HepG2 (cell line): ENCODE measurements around the gene SEMA3G. TPM values are rescaled to one million over a fixed set of nuclear protein-coding genes. Genes with fewer than 3 reads are reported as not detected.

ENCODE experiments used
- ATAC-seq: fragments of 200-7000 bp; cut with Tn5 transposase; 3 replicates; pipeline ENCODE4 v1.9.1; 2020; ENCODE audit warnings: mild to moderate bottlenecking, moderate library complexity
- BruUV-seq: library from RNA; stranded (reverse); fragments of 400-500 nt; replicated peaks from 2 replicates; lab custom pipeline; 2021; lab: Mats Ljungman, UMichigan
- CTCF ChIA-PET: fragments of 300-600 bp; formaldehyde crosslinking; extraction: SDS; loops from one replicate; lab custom pipeline; 2021; ENCODE audit warnings: low total read pairs, inconsistent platforms, low intra/inter-chr PET ratio; lab: Yijun Ruan, JAX
- POLR2A ChIA-PET: fragments of 350-600 bp; sonication (Branson Sonifier 250); formaldehyde crosslinking; loops from one replicate; lab custom pipeline; 2020; ENCODE audit warnings: antibody characterized with exemption, inconsistent platforms; lab: Yijun Ruan, JAX
- DNase-seq: peaks from one replicate; pipeline ENCODE4 v3.0.0-alpha.2; 2015; ENCODE audit warnings: low spot score
- FAIRE-seq: peaks from 3 replicates; lab custom pipeline; 2011; peaks lifted over from hg19 to GRCh38; lab: Jason Lieb, UNC
- H2AFZ ChIP-seq: one replicate; pipeline ENCODE4 v1.6.1; 2011; ENCODE audit warnings: low read length, inconsistent platforms
- H3K27ac ChIP-seq: fragments of 300-600 bp; 3 replicates; pipeline ENCODE4 v1.8.0; 2011; ENCODE audit warnings: mixed run types, mild to moderate bottlenecking, mixed read lengths, low read length, inconsistent platforms; ENCODE audit not compliant: insufficient read depth; ENCODE audit errors: extremely low read length
- H3K27me3 ChIP-seq, 2 experiments: fragments of 200-600 bp in 1 of 2; 2 replicates in 1 of 2; 3 replicates in 1 of 2; pipeline versions ENCODE4 v1.6.0 to v1.8.0; 2011; ENCODE audit warnings: low read length in 2 of 2, mild to moderate bottlenecking in 2 of 2, moderate library complexity in 2 of 2, inconsistent platforms in 1 of 2; ENCODE audit not compliant: insufficient read depth in 2 of 2, control insufficient read depth in 1 of 2
- H3K36me3 ChIP-seq, 2 experiments: fragments of 200-600 bp in 1 of 2; replicated peaks in 1 of 2; 2 replicates in 1 of 2; 3 replicates in 1 of 2; pipeline versions ENCODE4 v1.5.1 to v1.8.0; 2011; ENCODE audit warnings: low read length in 2 of 2, inconsistent platforms in 1 of 2; ENCODE audit not compliant: insufficient read depth in 2 of 2, control insufficient read depth in 1 of 2
- H3K4me1 ChIP-seq: 2 replicates; pipeline ENCODE4 v1.5.1; 2012; ENCODE audit warnings: low read length, inconsistent platforms; ENCODE audit not compliant: insufficient read depth
- H3K4me2 ChIP-seq: 2 replicates; pipeline ENCODE4 v1.6.0; 2011; ENCODE audit warnings: low read depth, low read length, inconsistent platforms
- H3K4me3 ChIP-seq, 3 experiments: fragments of 200-600 bp in 1 of 3; sonication (generic), shearing (Covaris generic) in 1 of 3; replicated peaks in 1 of 3; 2 replicates each; pipeline ENCODE4 v1.5.1; 2011 to 2016; ENCODE audit warnings: low read length in 3 of 3, inconsistent platforms in 2 of 3, low read depth in 2 of 3, mild to moderate bottlenecking in 2 of 3, control low read depth in 1 of 3, mixed read lengths in 1 of 3; ENCODE audit not compliant: insufficient read depth in 1 of 3
- H3K79me2 ChIP-seq: one replicate; pipeline ENCODE4 v1.6.1; 2011; ENCODE audit warnings: low read length, inconsistent platforms; ENCODE audit not compliant: insufficient read depth
- H3K9ac ChIP-seq: 2 replicates; pipeline ENCODE4 v1.6.0; 2011; ENCODE audit warnings: mild to moderate bottlenecking, low read depth, low read length, inconsistent platforms; ENCODE audit not compliant: insufficient read depth
- H3K9me3 ChIP-seq: 2 replicates; pipeline ENCODE4 v1.5.1; 2012; ENCODE audit warnings: mild to moderate bottlenecking, low read length
- H4K20me1 ChIP-seq: 2 replicates; pipeline ENCODE4 v1.6.0; 2011; ENCODE audit warnings: inconsistent platforms, mild to moderate bottlenecking, low read length, moderate library complexity; ENCODE audit not compliant: insufficient read depth
- ETV6 ChIP-seq: sonication (generic); formaldehyde crosslinking; conservative IDR thresholded peaks from 2 replicates; pipeline ENCODE4 v1.4.0; 2020; ENCODE audit warnings: missing genetic modification reagents
- HHEX ChIP-seq: IDR thresholded peaks from 2 replicates; pipeline ENCODE4 v1.6.1; 2016; ENCODE audit warnings: control low read depth
- HIVEP1 ChIP-seq: sonication (generic); formaldehyde crosslinking; IDR thresholded peaks from 2 replicates; pipeline ENCODE4 v1.4.0; 2020; ENCODE audit warnings: mild to moderate bottlenecking, missing genetic modification reagents
- KLF11 ChIP-seq: IDR thresholded peaks from 2 replicates; pipeline ENCODE4 v1.6.1; 2016; ENCODE audit warnings: missing compliant biosample characterization
- MAF1 ChIP-seq: sonication (generic); formaldehyde crosslinking; IDR thresholded peaks from 2 replicates; pipeline ENCODE4 v1.5.0; 2020; ENCODE audit warnings: missing genetic modification reagents, borderline replicate concordance
- MTF2 ChIP-seq: sonication (generic); formaldehyde crosslinking; IDR thresholded peaks from 2 replicates; pipeline ENCODE4 v1.5.0; 2020; ENCODE audit warnings: missing genetic modification reagents, borderline replicate concordance
- MXI1 ChIP-seq: IDR thresholded peaks from 3 replicates; pipeline ENCODE4 v1.6.1; 2012; ENCODE audit warnings: low read depth, low read length, inconsistent platforms, borderline replicate concordance
- NFKBIZ ChIP-seq: IDR thresholded peaks from 2 replicates; pipeline ENCODE4 v1.6.1; 2018; ENCODE audit warnings: missing genetic modification reagents, missing compliant biosample characterization
- PHF20 ChIP-seq: sonication (generic); formaldehyde crosslinking; IDR thresholded peaks from 2 replicates; pipeline ENCODE4 v1.5.0; 2020; ENCODE audit warnings: mild to moderate bottlenecking, missing genetic modification reagents
- SIX1 ChIP-seq: sonication (generic); formaldehyde crosslinking; IDR thresholded peaks from 2 replicates; pipeline ENCODE4 v1.4.0; 2020; ENCODE audit warnings: missing genetic modification reagents, borderline replicate concordance
- SRSF1 ChIP-seq: fragments of 200-400 bp; formaldehyde crosslinking; optimal IDR thresholded peaks from 2 replicates; pipeline ENCODE3; 2017; ENCODE audit warnings: mild to moderate bottlenecking, low read depth, low read length, moderate library complexity
- ZNF12 ChIP-seq: sonication (generic); formaldehyde crosslinking; IDR thresholded peaks from 2 replicates; pipeline ENCODE4 v1.5.0; 2020; ENCODE audit warnings: missing genetic modification reagents
- ZNF282 ChIP-seq: fragments of 450-650 bp; IDR thresholded peaks from 2 replicates; pipeline ENCODE4 v1.6.1; 2018; ENCODE audit not compliant: partially characterized antibody
- ZNF597 ChIP-seq: sonication (generic); formaldehyde crosslinking; IDR thresholded peaks from 2 replicates; pipeline ENCODE4 v1.5.0; 2020; ENCODE audit warnings: missing genetic modification reagents
- ZNF605 ChIP-seq: sonication (generic); formaldehyde crosslinking; IDR thresholded peaks from 2 replicates; pipeline ENCODE4 v1.8.0; 2022; ENCODE audit warnings: mild to moderate bottlenecking, missing genetic modification reagents
- ZNF619 ChIP-seq: sonication (generic); formaldehyde crosslinking; IDR thresholded peaks from 2 replicates; pipeline ENCODE4 v1.4.0; 2020; ENCODE audit warnings: mild to moderate bottlenecking, missing genetic modification reagents
- ZNF75D ChIP-seq: sonication (generic); formaldehyde crosslinking; IDR thresholded peaks from 2 replicates; pipeline ENCODE4 v1.8.1; 2023; ENCODE audit warnings: missing genetic modification reagents, mild to moderate bottlenecking, borderline replicate concordance
- WGBS: methylation state at CpG from one replicate; pipeline ENCODE4 v1.1.6; 2017; ENCODE audit warnings: low lambda C conversion rate; 5-methylcytosine and 5-hydroxymethylcytosine counted together
- in situ Hi-C: cut with HindIII; loops from 2 replicates; pipeline ENCODE4 v1.10.0; 2017; ENCODE audit warnings: low pct_unique_long_range_greater_than_20kb; ENCODE audit not compliant: extremely low pct_ligation_motif_present
- intact Hi-C: fragments of 100-400 bp; cut with micrococcal nuclease; formaldehyde crosslinking; loops from one replicate; pipeline ENCODE4 v1.10.0; 2022; ENCODE audit not compliant: unreplicated experiment
- polyA plus RNA-seq, 8 experiments: library from polyadenylated mRNA; depleted of rRNA in 3 of 8; stranded (reverse) in 7 of 8; unstranded in 1 of 8; fragments of >200 nt; fragmentation: Illumina TruSeq in 4 of 8; extraction: Trizol in 4 of 8; gene quantifications; 2 replicates each; pipeline versions ENCODE4 v1.2.1 to v1.2.3, GENCODE V29; 2011 to 2016; ENCODE audit warnings: low read depth in 4 of 8, missing spikeins in 1 of 8, mixed read lengths in 1 of 8; ENCODE audit not compliant: insufficient read depth in 1 of 8
- total RNA-seq, 5 experiments: library from RNA; depleted of rRNA; stranded (reverse); fragments of >200 nt; fragmentation: Illumina TruSeq; extraction: Trizol; gene quantifications; 2 replicates each; pipeline ENCODE4 v1.2.3, GENCODE V29; 2016; ENCODE audit warnings: low read depth in 1 of 5
- TF ChIP-seq, protein P1 (sequence below): IDR thresholded peaks from 2 replicates; pipeline ENCODE4 v1.6.1; 2016; ENCODE audit warnings: mild to moderate bottlenecking, missing biosample characterization, missing genetic modification reagents
- TF ChIP-seq, protein P2 (sequence below), 2 experiments: sonication (generic) in 1 of 2; formaldehyde crosslinking in 1 of 2; IDR thresholded peaks; 2 replicates each; pipeline versions ENCODE4 v1.4.0 to v1.6.1; 2018 to 2020; ENCODE audit warnings: missing genetic modification reagents in 2 of 2, borderline replicate concordance in 1 of 2, low read depth in 1 of 2, mild to moderate bottlenecking in 1 of 2, missing biosample characterization in 1 of 2

SEMA3G gene
- total and polyA plus RNA-seq, 2 of the 13 experiments (the other 11 are each of a cell fraction or from before 2014, with no cell fraction given), result 6.1 to 8.3 TPM

DNA sequence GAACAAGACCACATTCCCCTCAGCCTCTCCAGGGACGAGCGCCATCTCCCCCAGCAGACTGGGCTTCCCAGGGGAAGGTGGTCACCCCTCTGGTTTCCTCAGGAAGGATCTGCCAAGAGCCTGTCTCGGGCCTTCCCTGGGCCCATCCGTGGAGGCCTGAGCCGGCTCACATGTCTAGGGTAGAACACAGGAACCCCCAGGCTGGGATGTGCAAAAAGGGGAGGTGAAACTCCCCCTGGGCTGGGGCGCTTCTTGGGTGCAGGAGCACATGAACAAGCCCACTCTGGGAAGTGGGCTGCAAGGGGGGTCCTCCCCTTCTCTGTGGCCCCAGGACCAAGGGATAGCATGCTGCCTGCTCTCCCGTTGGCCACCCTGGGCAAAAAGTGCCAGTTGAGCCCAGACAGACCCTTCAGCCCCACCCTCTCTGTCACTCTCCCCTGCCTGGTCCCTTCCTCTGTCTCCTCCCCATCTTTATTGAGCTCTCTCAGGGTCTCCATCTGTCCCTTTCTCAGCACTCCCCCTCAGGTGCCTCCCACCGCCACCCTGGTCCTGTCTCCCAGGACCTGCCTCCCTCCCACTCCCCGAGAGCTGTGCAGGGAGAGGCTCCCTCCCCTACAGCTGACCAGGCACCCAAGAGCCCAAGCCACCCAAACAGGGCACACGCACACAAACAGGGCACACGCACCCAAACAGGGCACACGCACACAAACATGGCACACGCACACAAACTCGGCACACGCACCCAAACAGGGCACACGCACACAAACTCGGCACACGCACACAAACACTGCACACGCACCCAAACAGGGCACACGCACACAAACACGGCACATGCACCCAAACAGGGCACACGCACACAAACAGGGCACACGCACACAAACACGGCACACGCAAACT lies 864 bp downstream of the SEMA3G start:
- in situ Hi-C loops, result no loop called here
- H3K4me2 ChIP-seq, result peak overlapping the region; percentile 85
- intact Hi-C loops, result loop anchor here (2.0 kb wide), 1 partner anchor 153 kb away; no protein-coding TSS in a partner anchor
- no peaks in the 10 kb centered on the region for H4K20me1 ChIP-seq
- no peak overlapping the region for H3K27ac ChIP-seq
- H3K9ac ChIP-seq, result peak overlapping the region; percentile 80
- no peak overlapping the region for H2AFZ ChIP-seq
- no peak for FAIRE-seq
- BruUV-seq, result TSS peak; percentile 81
- peak overlapping the region; percentile 52 to 79 (median 78) for H3K4me3 ChIP-seq
- no peaks in the 10 kb centered on the region for H3K9me3 ChIP-seq
- H3K4me1 ChIP-seq, result peaks cover 67% of the 10 kb centered on the region
- H3K36me3 ChIP-seq, result peaks cover 0 to 2% of the 10 kb centered on the region in 2 experiments; a peak in 2 of 5 replicates
- no peak for ATAC-seq
- CTCF ChIA-PET, result interaction anchor here (1.2 to 4.6 kb wide), 2 partner anchors 15 to 32 kb away, joined by 4 to 83 read pairs; no protein-coding TSS in a partner anchor
- POLR2A ChIA-PET, result interaction anchor here (0.7 to 3.6 kb wide), 6 partner anchors 9 to 404 kb away, joined by 3 to 14 read pairs (median 9); partner anchors contain the start of genes NISCH and TNNC1
- no peak for DNase-seq
- WGBS, result 56% methylated on average over 20 of the region's 25 CpGs
- H3K79me2 ChIP-seq, result no peaks in the 10 kb centered on the region
- H3K27me3 ChIP-seq, result no peaks in the 10 kb centered on the region
- TF ChIP-seq MXI1, result 0 out of 3 replicates have a peak, but pooled peaks have one; percentile 11
- TF ChIP-seq ZNF597 (CRISPR knock-in tag), result no peak
- no peak for TF ChIP-seq HIVEP1
- TF ChIP-seq, protein P1, sequence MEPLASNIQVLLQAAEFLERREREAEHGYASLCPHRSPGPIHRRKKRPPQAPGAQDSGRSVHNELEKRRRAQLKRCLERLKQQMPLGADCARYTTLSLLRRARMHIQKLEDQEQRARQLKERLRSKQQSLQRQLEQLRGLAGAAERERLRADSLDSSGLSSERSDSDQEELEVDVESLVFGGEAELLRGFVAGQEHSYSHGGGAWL, result no peak
- no peak for TF ChIP-seq PHF20 (CRISPR knock-in tag)
- TF ChIP-seq MTF2 (CRISPR knock-in tag), result no peak
- TF ChIP-seq ETV6 (CRISPR knock-in tag), result no peak
- TF ChIP-seq ZNF619, result peak; percentile 41; the same call in 1 of the 2 replicates
- TF ChIP-seq KLF11 (CRISPR knock-in tag), result no peak
- TF ChIP-seq SIX1 (CRISPR knock-in tag), result no peak
- no peak for TF ChIP-seq ZNF282
- TF ChIP-seq ZNF75D (CRISPR knock-in tag), result no peak
- TF ChIP-seq NFKBIZ (CRISPR knock-in tag), result no peak
- TF ChIP-seq ZNF605, result no peak
- TF ChIP-seq SRSF1, result peak; percentile 16
- TF ChIP-seq, protein P2, sequence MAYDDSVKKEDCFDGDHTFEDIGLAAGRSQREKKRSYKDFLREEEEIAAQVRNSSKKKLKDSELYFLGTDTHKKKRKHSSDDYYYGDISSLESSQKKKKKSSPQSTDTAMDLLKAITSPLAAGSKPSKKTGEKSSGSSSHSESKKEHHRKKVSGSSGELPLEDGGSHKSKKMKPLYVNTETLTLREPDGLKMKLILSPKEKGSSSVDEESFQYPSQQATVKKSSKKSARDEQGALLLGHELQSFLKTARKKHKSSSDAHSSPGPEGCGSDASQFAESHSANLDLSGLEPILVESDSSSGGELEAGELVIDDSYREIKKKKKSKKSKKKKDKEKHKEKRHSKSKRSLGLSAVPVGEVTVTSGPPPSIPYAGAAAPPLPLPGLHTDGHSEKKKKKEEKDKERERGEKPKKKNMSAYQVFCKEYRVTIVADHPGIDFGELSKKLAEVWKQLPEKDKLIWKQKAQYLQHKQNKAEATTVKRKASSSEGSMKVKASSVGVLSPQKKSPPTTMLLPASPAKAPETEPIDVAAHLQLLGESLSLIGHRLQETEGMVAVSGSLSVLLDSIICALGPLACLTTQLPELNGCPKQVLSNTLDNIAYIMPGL (CRISPR knock-in tag; IDR thresholded peaks at IDR 0.05; ENCODE audit: borderline replicate concordance in 1 of 2, low read depth in 1 of 2), result 0 out of 4 replicates have a peak, but pooled peaks of 1 of the 2 experiments have one; percentile 22
- no peak for TF ChIP-seq ZNF12 (CRISPR knock-in tag)
- no peak for TF ChIP-seq MAF1 (CRISPR knock-in tag)
- no peak for TF ChIP-seq HHEX
